COLO829 (cell line): Measurements from ENCODE around the gene IFITM10.

ENCODE experiments used
- DNase-seq: peaks from one replicate; pipeline ENCODE4 v3.0.0; 2012; ENCODE audit warnings: low spot score

Gene IFITM10

GRCh38 chr11:1750481-1750839 lies at the start of gene IFITM10:
Gene IFITM10, minus strand, starts transcription at chr11:1750595. Its CDS starts 153 bp downstream, at chr11:1750442.
- DNase-seq: no peak

- no peak for DNase-seq
Measured at GRCh38 chr11:1797391-1798125, 47.2 kb upstream of the IFITM10 start.

GRCh38 chr11:1796413-1797011 lies 46.1 kb upstream of the IFITM10 start:
- DNase-seq: no peak

- no peak for DNase-seq
Measured at GRCh38 chr11:1793081-1793480, 42.7 kb upstream of the IFITM10 start.

GRCh38 chr11:1792461-1792860 lies 42.1 kb upstream of the IFITM10 start:
- no peak for DNase-seq

GRCh38 chr11:1791912-1792311 lies 41.5 kb upstream of the IFITM10 start:
- no peak for DNase-seq

GRCh38 chr11:1786466-1786865 lies 36.1 kb upstream of the IFITM10 start:
- no peak for DNase-seq

GRCh38 chr11:1785749-1786413 lies 35.5 kb upstream of the IFITM10 start:
- no peak for DNase-seq

GRCh38 chr11:1784761-1785650 lies 34.6 kb upstream of the IFITM10 start:
- DNase-seq: no peak

- no peak for DNase-seq
Measured at GRCh38 chr11:1783725-1784529, 33.5 kb upstream of the IFITM10 start.

- DNase-seq: no peak
Measured at GRCh38 chr11:1782831-1783724, 32.7 kb upstream of the IFITM10 start.

- DNase-seq: no peak
Measured at GRCh38 chr11:1782031-1782590, 31.7 kb upstream of the IFITM10 start.

GRCh38 chr11:1781593-1781975 lies 31.2 kb upstream of the IFITM10 start:
- no peak for DNase-seq

- DNase-seq: no peak
Measured at GRCh38 chr11:1780700-1781592, 30.6 kb upstream of the IFITM10 start.

- no peak for DNase-seq
Measured at GRCh38 chr11:1779806-1780699, 29.7 kb upstream of the IFITM10 start.

- no peak for DNase-seq
Measured at GRCh38 chr11:1779034-1779805, 28.8 kb upstream of the IFITM10 start.
